H9 (cell line): ENCODE results near the gene GDNF. TPM values are rescaled to one million over a fixed set of nuclear protein-coding genes. Genes with fewer than 3 reads are reported as not detected.

Experiments used
- DNase-seq: peaks from one replicate; pipeline ENCODE4 v3.0.0-alpha.2; 2017
- H2AFZ ChIP-seq: one replicate; pipeline ENCODE4 v1.6.1; 2013; ENCODE audit warnings: mild to moderate bottlenecking, low read length, control low read depth, moderate library complexity
- H2AK5ac ChIP-seq: 2 replicates; pipeline ENCODE4 v1.6.1; 2013; ENCODE audit warnings: low read length, control low read depth, mixed read lengths; ENCODE audit not compliant: insufficient read length
- H2BK120ac ChIP-seq: one replicate; pipeline ENCODE4 v1.6.1; 2013; ENCODE audit warnings: low read depth, mild to moderate bottlenecking, low read length, control low read depth, inconsistent platforms; ENCODE audit not compliant: poor library complexity, severe bottlenecking
- H2BK12ac ChIP-seq: 2 replicates; pipeline ENCODE4 v1.6.1; 2013; ENCODE audit warnings: low read length, control low read depth, mixed read lengths, low read depth; ENCODE audit not compliant: insufficient read length
- H2BK15ac ChIP-seq: 2 replicates; pipeline ENCODE4 v1.6.1; 2013; ENCODE audit warnings: low read depth, low read length, control low read depth
- H2BK20ac ChIP-seq: one replicate; pipeline ENCODE4 v1.6.1; 2013; ENCODE audit warnings: low read depth, mild to moderate bottlenecking, low read length, control low read depth, inconsistent platforms; ENCODE audit not compliant: poor library complexity, severe bottlenecking
- H2BK5ac ChIP-seq: 2 replicates; pipeline ENCODE4 v1.6.1; 2013; ENCODE audit warnings: low read length, control low read depth, mixed read lengths; ENCODE audit not compliant: insufficient read length
- H3K14ac ChIP-seq: 2 replicates; pipeline ENCODE4 v1.6.1; 2013; ENCODE audit warnings: low read length, control low read depth; ENCODE audit not compliant: insufficient read depth
- H3K18ac ChIP-seq: 2 replicates; pipeline ENCODE4 v1.6.1; 2013; ENCODE audit warnings: low read depth, mild to moderate bottlenecking, mixed read lengths, low read length, control low read depth; ENCODE audit not compliant: insufficient read length
- H3K23ac ChIP-seq: 2 replicates; pipeline ENCODE4 v1.6.1; 2013; ENCODE audit warnings: low read length, control low read depth, mixed read lengths, low read depth; ENCODE audit not compliant: insufficient read length
- H3K23me2 ChIP-seq: 2 replicates; pipeline ENCODE4 v1.6.1; 2013; ENCODE audit warnings: low read depth, mild to moderate bottlenecking, mixed read lengths, low read length, control low read depth; ENCODE audit not compliant: insufficient read length, poor library complexity, severe bottlenecking
- H3K27ac ChIP-seq: 2 replicates; pipeline ENCODE4 v1.5.1; 2013; ENCODE audit warnings: low read length, control low read depth, mixed read lengths, low read depth; ENCODE audit not compliant: insufficient read length
- H3K27me3 ChIP-seq: 2 replicates; pipeline ENCODE4 v1.6.1; 2013; ENCODE audit warnings: low read length, control low read depth, inconsistent platforms; ENCODE audit not compliant: insufficient read depth
- H3K4ac ChIP-seq: 2 replicates; pipeline ENCODE4 v1.6.1; 2013; ENCODE audit warnings: low read depth, mild to moderate bottlenecking, control low read depth, inconsistent platforms, low read length, moderate library complexity
- H3K4me1 ChIP-seq: 2 replicates; pipeline ENCODE4 v1.6.1; 2013; ENCODE audit warnings: low read length, control low read depth, inconsistent platforms; ENCODE audit not compliant: insufficient read depth
- H3K4me2 ChIP-seq: 2 replicates; pipeline ENCODE4 v1.6.1; 2013; ENCODE audit warnings: low read length, control low read depth, mixed read lengths; ENCODE audit not compliant: insufficient read length, insufficient read depth
- H3K56ac ChIP-seq: 2 replicates; pipeline ENCODE4 v1.6.1; 2013; ENCODE audit warnings: low read depth, mild to moderate bottlenecking, mixed read lengths, low read length, control low read depth; ENCODE audit not compliant: insufficient read length
- H3K79me1 ChIP-seq: 2 replicates; pipeline ENCODE4 v1.6.1; 2013; ENCODE audit warnings: low read depth, mild to moderate bottlenecking, moderate library complexity, low read length, control low read depth, inconsistent platforms; ENCODE audit not compliant: insufficient read depth, poor library complexity, severe bottlenecking
- H3K79me2 ChIP-seq: 2 replicates; pipeline ENCODE4 v1.6.1; 2013; ENCODE audit warnings: low read length, control low read depth, inconsistent platforms; ENCODE audit not compliant: insufficient read depth
- H3K9ac ChIP-seq: 2 replicates; pipeline ENCODE4 v1.6.1; 2013; ENCODE audit warnings: low read length, control low read depth, mixed read lengths; ENCODE audit not compliant: insufficient read length; ENCODE audit errors: extremely low read depth
- H3K9me3 ChIP-seq: one replicate; pipeline ENCODE4 v1.6.1; 2013; ENCODE audit warnings: low read depth, low read length, inconsistent platforms; ENCODE audit not compliant: control insufficient read depth
- H3T11ph ChIP-seq: one replicate; pipeline ENCODE4 v1.6.1; 2013; ENCODE audit warnings: mild to moderate bottlenecking, low read length, control low read depth, inconsistent platforms
- H4K20me1 ChIP-seq: one replicate; pipeline ENCODE4 v1.6.1; 2013; ENCODE audit not compliant: control insufficient read depth, insufficient read length, insufficient read depth
- H4K5ac ChIP-seq: 2 replicates; pipeline ENCODE4 v1.6.1; 2013; ENCODE audit warnings: low read depth, mild to moderate bottlenecking, mixed read lengths, low read length, control low read depth; ENCODE audit not compliant: insufficient read length
- H4K8ac ChIP-seq: replicated peaks from 2 replicates; pipeline ENCODE4 v1.6.1; 2013; ENCODE audit warnings: low read length, control low read depth, mixed read lengths, low read depth; ENCODE audit not compliant: insufficient read length
- H4K91ac ChIP-seq: 2 replicates; pipeline ENCODE4 v1.6.1; 2013; ENCODE audit warnings: low read depth, mild to moderate bottlenecking, moderate library complexity, mixed read lengths, low read length, control low read depth; ENCODE audit not compliant: insufficient read length
- H3K27ac Mint-ChIP-seq, 3 experiments: 2 replicates in 2 of 3; 3 replicates in 1 of 3; pipeline ENCODE4 v1.8.0; 2020 to 2021; ENCODE audit warnings: mixed read lengths in 3 of 3, mild to moderate bottlenecking in 1 of 3, moderate library complexity in 1 of 3
- H3K27me3 Mint-ChIP-seq: 2 replicates; pipeline ENCODE4 v1.8.0; 2021; ENCODE audit warnings: low read depth, mild to moderate bottlenecking, moderate library complexity, mixed read lengths
- H3K36me3 Mint-ChIP-seq, 3 experiments: 2 replicates in 2 of 3; 3 replicates in 1 of 3; pipeline ENCODE4 v1.8.0; 2020 to 2021; ENCODE audit warnings: low read depth in 3 of 3, mixed read lengths in 3 of 3; ENCODE audit not compliant: insufficient read depth in 1 of 3
- H3K4me1 Mint-ChIP-seq, 2 experiments: 2 replicates each; pipeline ENCODE4 v1.8.0; 2020; ENCODE audit warnings: mixed read lengths in 2 of 2
- H3K4me3 Mint-ChIP-seq, 2 experiments: 2 replicates in 1 of 2; 3 replicates in 1 of 2; pipeline ENCODE4 v1.8.0; 2020 to 2021; ENCODE audit warnings: mild to moderate bottlenecking in 2 of 2, mixed read lengths in 2 of 2, moderate library complexity in 1 of 2
- H3K9me3 Mint-ChIP-seq, 2 experiments: 2 replicates in 1 of 2; 3 replicates in 1 of 2; pipeline ENCODE4 v1.8.0; 2020; ENCODE audit warnings: mild to moderate bottlenecking in 2 of 2, mixed read lengths in 2 of 2, moderate library complexity in 1 of 2
- WGBS: extraction: QIAGEN DNeasy Blood & Tissue Kit; methylation state at CpG from one replicate; pipeline ENCODE4 v1.1.7; 2013; ENCODE audit warnings: missing lambda C conversion rate, low lambda C conversion rate, mixed read lengths; ENCODE audit not compliant: insufficient read length; ENCODE audit errors: extremely low coverage; 5-methylcytosine and 5-hydroxymethylcytosine counted together
- total RNA-seq: library from RNA; stranded (reverse); gene quantifications from 2 replicates; pipeline ENCODE4 v1.2.1, GENCODE V29; 2021
- TF ChIP-seq, protein P1 (sequence below): fragments of 200-600 bp; sonication (generic); conservative IDR thresholded peaks from 3 replicates; pipeline ENCODE4 v1.8.0; 2021; ENCODE audit warnings: antibody characterized with exemption, mild to moderate bottlenecking

Gene GDNF
- total RNA-seq, 1 experiment from 2014 or later, result not detected

- Histone ChIP-seq H3K9me3 (no peaks in the 10 kb centered on the region), H3K4me2 (no peak overlapping the region), H2AFZ (no peak overlapping the region), H3K27ac (no peak overlapping the region), H2BK120ac (no peak overlapping the region), H3K56ac (no peak overlapping the region), H2BK15ac (no peak overlapping the region), H3K79me2 (no peaks in the 10 kb centered on the region), H3K9ac (no peak overlapping the region), H3K23ac (no peak overlapping the region), H2BK5ac (no peak overlapping the region), H2BK20ac (no peak overlapping the region), H3K27me3 (no peaks in the 10 kb centered on the region), H4K91ac (no peak overlapping the region), H4K8ac (no peak overlapping the region), H3K14ac (no peak overlapping the region), H3K4me1 (no peaks in the 10 kb centered on the region; the same call in 1 of the 2 replicates), H3K18ac (no peak overlapping the region), H4K20me1 (no peaks in the 10 kb centered on the region), H3K79me1 (no peaks in the 10 kb centered on the region), H3T11ph (no peak overlapping the region), H3K4ac (no peak overlapping the region), H4K5ac (no peak overlapping the region), H2BK12ac (no peak overlapping the region), H3K23me2 (no peaks in the 10 kb centered on the region), H2AK5ac (no peak overlapping the region)
- Mint-ChIP-seq H3K27me3 (peaks cover 25% of the 10 kb centered on the region), H3K4me3 (no peak overlapping the region), H3K27ac (no peak overlapping the region), H3K4me1 (peaks cover 15 to 28% of the 10 kb centered on the region in 2 experiments), H3K36me3 (no peaks in the 10 kb centered on the region), H3K9me3 (no peaks in the 10 kb centered on the region)
- no CpG with 5 or more reads among the region's 2 CpGs for WGBS
- DNase-seq, result no peak
- TF ChIP-seq, protein P1, sequence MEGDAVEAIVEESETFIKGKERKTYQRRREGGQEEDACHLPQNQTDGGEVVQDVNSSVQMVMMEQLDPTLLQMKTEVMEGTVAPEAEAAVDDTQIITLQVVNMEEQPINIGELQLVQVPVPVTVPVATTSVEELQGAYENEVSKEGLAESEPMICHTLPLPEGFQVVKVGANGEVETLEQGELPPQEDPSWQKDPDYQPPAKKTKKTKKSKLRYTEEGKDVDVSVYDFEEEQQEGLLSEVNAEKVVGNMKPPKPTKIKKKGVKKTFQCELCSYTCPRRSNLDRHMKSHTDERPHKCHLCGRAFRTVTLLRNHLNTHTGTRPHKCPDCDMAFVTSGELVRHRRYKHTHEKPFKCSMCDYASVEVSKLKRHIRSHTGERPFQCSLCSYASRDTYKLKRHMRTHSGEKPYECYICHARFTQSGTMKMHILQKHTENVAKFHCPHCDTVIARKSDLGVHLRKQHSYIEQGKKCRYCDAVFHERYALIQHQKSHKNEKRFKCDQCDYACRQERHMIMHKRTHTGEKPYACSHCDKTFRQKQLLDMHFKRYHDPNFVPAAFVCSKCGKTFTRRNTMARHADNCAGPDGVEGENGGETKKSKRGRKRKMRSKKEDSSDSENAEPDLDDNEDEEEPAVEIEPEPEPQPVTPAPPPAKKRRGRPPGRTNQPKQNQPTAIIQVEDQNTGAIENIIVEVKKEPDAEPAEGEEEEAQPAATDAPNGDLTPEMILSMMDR, result no peak
Observed at GRCh38 chr5:37825334-37825915, 14.4 kb downstream of the GDNF start.
